NCI-H69 (cell line): ENCODE results near the gene CYP27B1.

Source experiments
- DNase-seq: peaks from one replicate; lab custom pipeline; 2025; lab: John Stamatoyannopoulos, UW

Gene CYP27B1

GRCh38 chr12:57751788-57752667 lies 14.8 kb downstream of the CYP27B1 start, which contains the start of gene CDK4:
CDK4 (minus strand) TSS chr12:57752310; CDS start chr12:57751717, 593 bp downstream.
- peak; percentile 100 for DNase-seq

GRCh38 chr12:57751432-57751787 lies 15.5 kb downstream of the CYP27B1 start:
- no peak for DNase-seq

GRCh38 chr12:57750561-57751431 lies 16.1 kb downstream of the CYP27B1 start:
- DNase-seq, result no peak

- no peak for DNase-seq
Observed at GRCh38 chr12:57749061-57749460, 17.8 kb downstream of the CYP27B1 start.

DNA sequence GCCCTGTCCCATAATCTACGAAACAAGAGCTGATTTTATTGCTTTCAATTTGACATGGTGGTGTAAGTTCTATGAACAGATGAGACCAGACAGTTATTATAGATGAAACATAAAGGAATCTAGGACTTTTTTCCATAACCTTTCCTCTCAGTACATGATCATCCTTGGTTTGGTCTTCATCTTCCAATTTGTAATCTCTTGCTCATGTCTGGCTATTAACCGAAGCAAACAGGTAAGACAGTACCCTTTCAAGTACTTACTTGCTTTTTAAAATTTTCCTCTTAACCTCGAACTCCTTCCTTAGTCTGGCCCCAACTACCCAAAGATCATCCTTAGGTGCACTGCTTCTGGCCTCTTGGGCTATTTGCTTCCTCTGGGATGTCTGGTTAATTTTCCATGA lies 20.9 kb downstream of the CYP27B1 start:
- no peak for DNase-seq

DNA sequence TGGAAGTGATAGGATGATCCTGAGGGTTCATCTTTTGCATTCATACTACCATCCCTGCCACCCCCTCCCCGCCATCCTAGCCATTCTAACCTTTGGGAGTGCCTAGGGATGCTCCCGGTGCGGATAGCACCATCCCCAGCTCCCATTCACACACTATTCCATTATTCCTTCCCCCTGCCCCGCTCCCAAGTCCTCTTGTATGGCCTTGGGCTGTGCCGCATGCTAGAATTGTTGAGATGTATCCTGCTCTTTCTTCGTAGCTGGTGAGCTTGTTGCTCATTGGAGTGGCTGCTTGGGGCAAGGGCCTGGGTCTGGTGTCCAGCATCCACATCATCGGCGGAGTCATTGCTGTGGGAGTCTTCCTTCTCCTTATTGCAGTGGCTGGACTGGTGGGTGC lies 21.4 kb downstream of the CYP27B1 start:
- DNase-seq, result no peak

- DNase-seq, result peak; percentile 99
Observed at GRCh38 chr12:57744777-57745484, 21.9 kb downstream of the CYP27B1 start, which contains the start of gene TSPAN31. TSPAN31 (plus strand) TSS chr12:57745039; CDS start chr12:57745155, 116 bp downstream.

- DNase-seq, result peak; percentile 92
Observed at GRCh38 chr12:57744194-57744776, 22.6 kb downstream of the CYP27B1 start.

DNA sequence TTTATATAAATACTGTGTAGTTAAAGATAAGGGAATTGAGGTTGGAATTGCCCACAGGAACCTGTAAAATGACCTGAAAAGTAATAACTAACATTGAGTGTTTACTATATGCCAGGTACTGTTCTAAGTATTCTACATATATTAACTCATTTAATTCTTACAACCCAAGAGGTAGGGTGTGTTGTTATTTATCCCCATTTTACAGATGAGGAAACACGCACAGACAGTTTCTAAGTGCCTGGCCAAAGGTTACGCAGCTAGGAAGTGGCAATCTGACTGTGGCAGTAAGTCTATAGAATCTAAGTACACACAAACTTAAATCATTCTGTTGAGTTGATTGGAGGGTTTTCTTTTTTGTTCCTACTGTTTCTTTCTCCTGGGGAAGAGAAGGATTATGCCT lies 23.1 kb downstream of the CYP27B1 start:
- no peak for DNase-seq

DNA sequence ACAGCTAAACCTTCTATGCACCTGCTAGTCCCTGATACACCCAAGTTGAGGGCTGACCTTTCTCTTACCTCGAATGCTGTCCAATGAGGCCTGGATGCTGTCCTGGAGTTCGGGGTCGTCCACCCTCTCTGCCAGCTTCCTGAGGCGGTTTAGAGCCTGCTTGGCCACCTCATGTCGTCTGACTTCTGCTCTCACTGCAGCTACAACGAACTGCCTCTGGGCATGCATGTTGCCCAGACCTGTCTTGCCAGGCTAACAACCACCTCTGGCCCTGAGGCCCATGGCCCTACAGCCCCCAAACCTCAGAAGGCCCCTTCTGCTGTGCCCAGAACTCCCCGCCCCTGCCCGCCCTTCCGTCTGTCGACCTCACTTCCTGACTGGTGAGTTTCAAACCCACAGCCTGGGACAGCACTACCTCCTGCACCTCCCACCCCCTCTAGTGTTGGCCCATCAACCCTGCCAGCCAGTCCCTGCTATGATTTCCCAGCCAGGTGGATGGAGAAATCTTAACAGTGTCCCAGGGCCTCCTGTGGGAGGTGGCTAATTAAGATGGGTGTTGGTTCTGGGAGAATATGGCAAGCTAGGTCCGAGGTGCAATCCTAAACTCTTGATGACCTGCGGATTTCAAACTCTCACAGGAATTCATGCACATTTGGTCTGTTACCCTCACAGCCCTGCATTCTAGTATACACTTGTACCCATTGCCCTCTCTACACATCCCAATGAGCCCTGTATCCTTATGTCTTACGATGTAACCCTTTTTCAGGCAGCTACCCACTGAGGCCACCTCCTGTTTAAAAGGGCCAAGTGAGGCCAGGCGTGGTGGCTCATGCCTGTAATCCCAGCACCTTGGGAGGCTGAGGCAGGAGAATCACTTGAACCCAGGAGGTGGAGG lies 24.8 kb downstream of the CYP27B1 start:
- DNase-seq, result peak; percentile 8

DNA sequence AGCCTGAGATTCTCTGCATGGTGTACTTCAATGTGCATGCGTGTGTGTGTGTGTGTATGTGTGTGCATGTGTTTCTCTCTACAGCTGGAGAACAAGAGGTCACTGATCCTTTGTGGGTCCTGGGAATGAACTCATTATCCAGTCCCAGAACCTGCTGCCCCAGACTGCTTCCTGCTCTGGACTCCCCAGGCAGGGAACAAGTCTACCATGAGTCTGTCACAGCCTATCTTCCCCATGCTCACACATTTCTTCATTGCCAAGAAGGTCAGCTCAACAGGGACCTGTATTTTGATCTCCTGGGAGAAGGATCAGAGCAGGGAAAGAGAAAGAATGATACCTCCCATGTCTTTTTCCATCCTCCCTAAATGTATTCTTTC lies 25.5 kb downstream of the CYP27B1 start:
- DNase-seq, result no peak

- DNase-seq, result peak; percentile 50
Observed at GRCh38 chr12:57740656-57741412, 26.0 kb downstream of the CYP27B1 start.

- DNase-seq, result no peak
Observed at GRCh38 chr12:57739914-57740538, 26.9 kb downstream of the CYP27B1 start.

DNA sequence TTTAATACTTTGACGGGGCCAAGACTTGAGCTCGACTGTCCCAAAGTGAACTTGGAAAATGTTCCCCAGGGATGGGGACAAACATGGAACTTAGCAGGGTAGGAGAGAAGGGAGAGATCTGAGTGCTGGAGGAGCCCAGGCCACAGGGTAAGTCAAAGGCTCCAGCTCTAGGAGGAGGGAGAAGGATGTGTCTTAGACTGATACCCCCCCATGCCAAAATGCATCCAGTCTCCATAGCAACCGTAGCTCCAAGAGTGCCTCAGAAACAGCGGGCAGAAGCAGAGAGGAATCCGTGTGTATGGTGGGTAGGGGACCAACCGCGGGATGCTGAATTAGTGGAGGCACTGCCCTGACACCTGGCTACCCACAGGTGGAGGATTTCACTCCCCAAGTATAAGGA lies 27.5 kb downstream of the CYP27B1 start:
- peak; percentile 14 for DNase-seq

DNA sequence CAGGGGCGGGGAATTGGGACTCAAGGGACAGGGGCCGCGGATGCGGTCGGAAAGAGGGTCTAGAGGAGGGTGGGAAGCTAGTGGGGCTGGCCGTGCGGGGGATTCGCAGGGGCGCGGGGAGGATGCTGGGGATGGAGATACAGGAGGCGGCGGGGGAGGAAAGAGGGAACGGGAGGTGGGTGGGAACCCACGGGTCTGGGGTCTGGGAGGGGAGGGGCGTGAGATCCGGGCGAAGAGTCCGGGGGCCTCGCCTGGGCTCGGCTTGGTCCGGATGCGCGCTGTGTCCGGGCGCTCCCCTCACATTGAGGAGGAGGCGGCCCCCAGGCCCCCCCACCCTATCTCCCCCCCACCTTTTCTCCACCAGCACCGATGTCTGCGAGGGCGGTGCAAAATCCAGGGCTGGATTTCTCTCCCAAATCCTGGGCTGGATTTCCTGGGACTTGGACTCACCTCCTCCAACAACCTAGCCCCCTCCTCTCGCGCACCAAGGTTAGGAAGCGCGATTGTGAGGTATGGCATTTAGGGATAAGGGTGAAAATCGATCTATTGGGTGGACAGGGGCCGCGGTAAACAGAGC lies 28.1 kb downstream of the CYP27B1 start, which contains the start of gene AGAP2:
AGAP2 (minus strand) TSS at position 82 of the 577 bp plus-strand sequence. CDS start 496 bp downstream, outside the sequence.
- DNase-seq, result peak; percentile 84

DNA sequence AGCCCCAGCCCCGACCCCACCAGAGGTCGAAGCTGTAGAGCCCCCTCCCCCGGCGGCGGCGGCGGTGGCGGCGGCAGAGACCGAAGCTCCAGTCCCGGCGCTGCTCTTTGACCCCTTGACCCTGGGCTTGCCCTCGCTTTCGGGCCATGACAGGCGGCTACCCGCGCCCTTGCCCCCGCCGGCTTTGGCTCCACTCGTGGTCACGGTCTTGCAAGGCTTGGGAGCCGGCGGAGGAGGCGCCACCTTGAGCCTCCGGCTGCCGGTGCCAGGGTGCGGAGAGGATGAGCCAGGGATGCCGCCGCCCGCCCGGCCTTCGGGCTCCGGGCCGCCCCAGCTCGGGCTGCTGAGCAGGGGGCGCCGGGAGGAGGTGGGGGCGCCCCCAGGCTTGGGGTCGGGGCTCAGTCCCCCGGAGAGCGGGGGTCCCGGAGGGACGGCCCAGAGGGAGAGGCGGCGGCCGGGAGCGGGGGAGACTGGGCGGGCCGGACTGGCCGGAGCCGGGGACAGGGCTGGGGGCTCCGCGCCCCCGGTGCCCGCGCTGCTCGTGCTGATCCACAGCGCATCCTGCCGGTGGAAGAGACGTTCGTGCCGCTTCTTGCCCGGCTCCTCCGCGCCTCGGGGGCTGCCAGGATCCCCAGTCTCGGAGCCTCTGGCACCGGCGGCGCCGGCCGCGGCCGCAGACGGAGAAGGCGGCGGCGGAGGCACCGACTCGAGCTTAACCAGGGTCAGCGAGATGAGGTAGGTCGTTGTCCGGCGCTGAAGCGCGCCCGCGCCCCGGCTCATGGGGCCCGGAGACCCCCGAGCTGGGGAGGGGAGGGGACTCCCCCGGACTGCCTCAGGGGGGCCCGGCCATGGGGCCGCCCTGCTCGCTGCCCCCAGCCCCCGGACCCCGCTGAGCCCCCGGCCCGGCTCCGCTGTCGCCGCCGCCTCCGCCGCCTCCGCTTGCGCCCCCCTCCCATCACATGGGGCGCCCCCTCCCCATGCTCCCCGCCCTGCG lies 29.1 kb downstream of the CYP27B1 start:
- DNase-seq, result peak; percentile 60

- peak; percentile 45 for DNase-seq
Observed at GRCh38 chr12:57736741-57737466, 30.0 kb downstream of the CYP27B1 start.
